Right lobe of liver (tissue), 6 donors: ENCODE results near the gene ZNF891. TPM values are rescaled to one million over a fixed set of nuclear protein-coding genes. Genes with fewer than 3 reads are reported as not detected.

Experiments used
- ATAC-seq, 4 donors: fragments of 200-7000 bp; cut with Tn5 transposase; one replicate each; pipeline ENCODE4 v1.9.1; 2020; ENCODE audit warnings: mild to moderate bottlenecking in 4 of 4, moderate library complexity in 4 of 4
- DNase-seq, 3 donors: peaks; one replicate each; pipeline ENCODE4 v3.0.0-alpha.2; 2020
- H3K27ac ChIP-seq, 3 donors: fragments of 200-600 bp; one replicate each; pipeline ENCODE4 v1.8.0; 2022
- H3K27me3 ChIP-seq, 2 donors: fragments of 200-600 bp; one replicate each; pipeline ENCODE4 v1.8.0; 2022
- H3K36me3 ChIP-seq, 4 donors: fragments of 200-600 bp; sonication (generic) in 1 of 4; one replicate each; pipeline versions ENCODE4 v1.5.1 to v1.8.0; 2017 to 2022; ENCODE audit warnings: control low read depth in 1 of 4
- H3K4me1 ChIP-seq, 4 donors: fragments of 200-600 bp; sonication (generic) in 1 of 4; one replicate each; pipeline versions ENCODE4 v1.5.1 to v1.8.0; 2017 to 2022; ENCODE audit warnings: control low read depth in 1 of 4
- H3K4me3 ChIP-seq, 3 donors: fragments of 200-600 bp; one replicate each; pipeline ENCODE4 v1.8.0; 2022
- H3K9me3 ChIP-seq, 4 donors: fragments of 200-600 bp; sonication (generic) in 1 of 4; one replicate each; pipeline versions ENCODE4 v1.5.1 to v1.8.0; 2017 to 2022; ENCODE audit warnings: control low read depth in 1 of 4
- CTCF ChIP-seq, 4 donors: fragments of 200-600 bp in 3 of 4; fragments of 450-650 bp in 1 of 4; IDR thresholded peaks; one replicate each; pipeline versions ENCODE4 v1.5.1 to v1.8.0; 2016 to 2022; ENCODE audit warnings: antibody characterized with exemption in 4 of 4, mild to moderate bottlenecking in 2 of 4
- POLR2A ChIP-seq: fragments of 450-650 bp; IDR thresholded peaks from one replicate; pipeline ENCODE4 v1.6.1; 2017; ENCODE audit warnings: antibody characterized with exemption, mild to moderate bottlenecking
- WGBS: methylation state at CpG from one replicate; pipeline ENCODE4 v1.1.6; 2018; ENCODE audit warnings: low coverage, low lambda C conversion rate; ENCODE audit not compliant: insufficient coverage; ENCODE audit errors: missing lambda C conversion rate; 5-methylcytosine and 5-hydroxymethylcytosine counted together
- intact Hi-C, 2 donors: fragments of 100-400 bp; cut with DNase I; formaldehyde crosslinking; loops; one replicate each; pipeline versions ENCODE4 v1.11.2 to v1.14.1; 2022
- total RNA-seq, 6 experiments: library from RNA; depleted of rRNA in 2 of 6; stranded (reverse); fragments of >200 nt in 2 of 6; fragmentation: NEBNext Ultra II Directional in 3 of 6; extraction: Animal tissue kit (Norgen Biotek cat#: 25700) in 3 of 6; gene quantifications; one replicate each; pipeline versions ENCODE4 v1.1.0 to v1.2.4, GENCODE V29; 2016 to 2023
- donor health status: DM: no; HTN: yes; CAD: no.
- donor health status: DM: no; HTN: no; CAD: no.
- donor health status: DM: no; HTN: no; CAD: no.
- donor health status: DM: no; HTN: yes; CAD: no.
- donor health status: DM: no; HTN: yes; CAD: no.

ZNF891 gene
- total RNA-seq, 6 experiments from 2014 or later, result 0.50 to 0.92 (median 0.79) TPM

DNA sequence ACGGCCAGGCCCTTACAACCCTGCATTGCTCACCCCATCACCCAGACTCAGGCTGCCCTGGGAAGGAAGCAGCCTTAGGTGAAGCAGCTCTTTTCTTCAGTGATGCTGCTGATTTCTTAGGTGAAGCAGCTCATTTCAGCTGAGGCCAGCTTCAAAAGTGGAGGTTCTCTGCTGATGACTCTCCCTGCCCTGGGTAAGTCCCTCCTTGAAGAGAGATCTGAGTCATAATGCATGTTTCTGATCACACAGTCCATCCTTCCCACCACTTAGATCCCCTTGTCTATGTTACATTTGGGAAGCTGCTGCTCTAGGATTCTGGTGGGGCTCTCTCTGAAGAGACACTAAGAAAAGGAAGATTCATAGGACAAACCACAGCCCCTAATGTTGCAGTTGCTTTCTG, 66.5 kb downstream of the ZNF891 start:
- Histone ChIP-seq H3K9me3 (peaks cover 11 to 77% (median 43%) of the 10 kb centered on the region in 4 donors), H3K36me3 (no peaks in the 10 kb centered on the region), H3K4me3 (no peak overlapping the region), H3K27ac (no peak overlapping the region), H3K4me1 (no peaks in the 10 kb centered on the region), H3K27me3 (no peaks in the 10 kb centered on the region)
- DNase-seq (no peak), ATAC-seq (no peak)
- 100% methylated on average over 1 of the region's 1 CpG for WGBS
- TF ChIP-seq CTCF (IDR thresholded peaks at IDR 0.05), result no peak
- no peak for TF ChIP-seq POLR2A
- intact Hi-C loops, result no loop called here

GRCh38 chr12:133061954-133062353, 68.1 kb downstream of the ZNF891 start:
- peaks cover 0 to 5% (median 0%) of the 10 kb centered on the region in 4 donors for H3K36me3 ChIP-seq
- no peak for ATAC-seq
- 80% methylated on average over 1 of the region's 1 CpG for WGBS

DNA sequence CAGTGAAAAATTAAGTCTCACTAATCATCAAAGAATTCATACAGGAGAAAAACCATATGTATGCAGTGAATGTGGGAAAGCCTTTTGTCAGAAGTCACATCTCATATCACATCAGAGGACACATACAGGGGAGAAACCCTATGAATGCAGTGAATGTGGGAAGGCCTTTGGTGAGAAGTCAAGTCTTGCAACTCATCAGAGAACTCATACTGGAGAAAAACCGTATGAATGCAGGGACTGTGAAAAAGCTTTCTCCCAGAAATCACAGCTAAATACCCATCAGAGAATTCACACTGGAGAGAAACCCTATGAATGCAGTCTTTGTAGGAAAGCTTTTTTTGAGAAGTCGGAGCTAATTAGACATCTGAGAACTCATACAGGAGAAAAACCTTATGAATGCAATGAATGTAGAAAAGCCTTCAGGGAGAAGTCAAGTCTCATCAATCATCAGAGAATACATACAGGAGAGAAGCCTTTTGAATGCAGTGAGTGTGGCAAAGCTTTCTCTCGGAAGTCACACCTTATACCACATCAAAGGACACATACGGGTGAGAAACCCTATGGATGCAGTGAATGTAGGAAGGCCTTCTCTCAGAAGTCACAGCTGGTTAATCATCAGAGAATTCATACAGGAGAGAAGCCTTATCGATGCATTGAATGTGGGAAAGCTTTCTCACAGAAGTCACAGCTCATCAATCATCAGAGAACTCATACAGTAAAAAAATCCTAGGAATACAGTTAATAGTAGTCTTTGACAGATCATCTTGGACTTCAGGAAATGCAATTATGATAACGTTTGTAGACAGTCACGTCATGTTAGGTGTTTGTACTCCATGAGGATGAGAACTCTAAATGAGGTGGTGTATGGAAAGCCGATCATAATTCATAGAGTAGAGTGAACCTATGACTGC, 71.6 kb downstream of the ZNF891 start:
- intact Hi-C loops, result no loop called here
- no peak for DNase-seq
- Histone ChIP-seq H3K27me3 (no peaks in the 10 kb centered on the region), H3K4me3 (no peak overlapping the region), H3K27ac (no peak overlapping the region), H3K9me3 (peaks cover 11 to 96% (median 60%) of the 10 kb centered on the region in 4 donors), H3K36me3 (peaks cover 0 to 16% (median 4%) of the 10 kb centered on the region in 4 donors), H3K4me1 (no peaks in the 10 kb centered on the region)
- WGBS, result 93% methylated on average over 8 of the region's 8 CpGs
- no peak for ATAC-seq
- TF ChIP-seq POLR2A, result no peak
- TF ChIP-seq CTCF (IDR thresholded peaks at IDR 0.05), result no peak

More at GRCh38 chr12:133061954-133062353, 68.1 kb downstream of the ZNF891 start:
- H3K27ac ChIP-seq, result no peak overlapping the region
- H3K9me3 ChIP-seq, result peaks cover 11 to 93% (median 55%) of the 10 kb centered on the region in 4 donors
- TF ChIP-seq CTCF (IDR thresholded peaks at IDR 0.05) (no peak), POLR2A (no peak)
- H3K4me1 ChIP-seq, result no peaks in the 10 kb centered on the region
- no peak for DNase-seq
- H3K27me3 ChIP-seq, result no peaks in the 10 kb centered on the region
- H3K4me3 ChIP-seq, result no peak overlapping the region
- intact Hi-C loops, result no loop called here

GRCh38 chr12:133057446-133057845, 72.6 kb downstream of the ZNF891 start:
- Histone ChIP-seq H3K4me1 (no peaks in the 10 kb centered on the region), H3K9me3 (peaks cover 11 to 96% (median 58%) of the 10 kb centered on the region in 4 donors), H3K36me3 (peaks cover 0 to 26% (median 10%) of the 10 kb centered on the region in 4 donors), H3K27ac (no peak overlapping the region), H3K4me3 (no peak overlapping the region), H3K27me3 (no peaks in the 10 kb centered on the region)
- DNase-seq (no peak), ATAC-seq (no peak)
- intact Hi-C loops, result no loop called here
- WGBS, result 97% methylated on average over 5 of the region's 5 CpGs
- no peak for TF ChIP-seq CTCF (IDR thresholded peaks at IDR 0.05)
- TF ChIP-seq POLR2A, result no peak

Other genes starting within 250 kb of the ZNF891 start
- gene CHFR, start 242.7 kb downstream of the ZNF891 start, total RNA-seq, result 10 to 100 TPM; 11.0 to 20.4 (median 13.5) TPM
- gene ZNF605, start 174.0 kb downstream of the ZNF891 start, total RNA-seq, result 1 to 10 TPM; 2.2 to 7.9 (median 5.7) TPM
- gene ZNF26, start 143.9 kb downstream of the ZNF891 start, total RNA-seq, result 10 to 100 TPM in 1 of 6 experiments, 1 to 10 TPM in 5; 3.2 to 14.9 (median 3.9) TPM
- 10 to 100 TPM in 2 of 6 experiments, 1 to 10 TPM in 4; 5.1 to 10.2 (median 8.5) TPM for gene ZNF84, start 92.8 kb downstream of the ZNF891 start, total RNA-seq
- gene ZNF140, start 49.4 kb downstream of the ZNF891 start, total RNA-seq, result 1 to 10 TPM; 5.9 to 9.3 (median 6.9) TPM
- gene ZNF10, start 353 bp upstream of the ZNF891 start, total RNA-seq, result 1 to 10 TPM; 3.1 to 5.3 (median 3.8) TPM
- gene ZNF268, start 51.2 kb upstream of the ZNF891 start, total RNA-seq, result 10 to 100 TPM in 4 of 6 experiments, 1 to 10 TPM in 2; 8.2 to 14.2 (median 10.7) TPM
- not detected for gene ANHX, start 105.6 kb upstream of the ZNF891 start, total RNA-seq